Measurements from ENCODE around the gene POLR1C.
"Not testable (repeated sequence)": the region's sequence is repeated elsewhere in the genome, so short reads cannot be mapped to it uniquely, and the experiment has no call there.

The POLR1C gene

DNA sequence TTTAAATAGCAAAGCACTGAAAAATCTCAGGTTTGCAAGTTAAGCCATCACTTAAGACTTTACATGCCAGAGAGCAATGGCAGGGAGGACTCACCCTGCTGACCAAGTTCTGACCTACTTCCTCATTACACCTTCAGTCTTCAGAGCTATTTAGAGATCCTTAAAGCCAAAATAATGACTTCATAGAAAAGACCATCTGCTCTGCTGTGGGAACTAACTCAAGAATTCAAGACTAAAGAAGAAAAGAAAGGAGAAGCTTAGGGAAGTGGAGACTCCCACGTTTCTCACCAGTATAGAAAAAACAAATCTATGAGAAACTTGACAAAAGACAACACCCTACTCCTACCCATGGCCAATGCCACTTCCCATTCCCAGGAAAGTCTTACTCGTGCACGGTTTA is 30.3 kb downstream of the POLR1C start:
- CTCF ChIA-PET, result no interaction called here
- POLR2A ChIA-PET, result interaction anchor here (0.6 kb wide), 2 partner anchors 28 to 88 kb away, joined by 3 read pairs; partner anchors contain the start of genes MAD2L1BP, POLH and XPO5
- no peak for DNase-seq (ENCODE audit: extremely low spot score)
- TF ChIP-seq ARNT (IDR thresholded peaks at IDR 0.05), result no peak
- no peak for TF ChIP-seq FOXM1 (IDR thresholded peaks at IDR 0.05; ENCODE audit: borderline replicate concordance)
- TF ChIP-seq ZNF384 (IDR thresholded peaks at IDR 0.05), result no peak
- no peak for TF ChIP-seq PKNOX1 (IDR thresholded peaks at IDR 0.05)
- no peak for TF ChIP-seq TARDBP (IDR thresholded peaks at IDR 0.05)
- TF ChIP-seq FOXA1 (IDR thresholded peaks at IDR 0.05), result no peak
- no peak for TF ChIP-seq HDGF (IDR thresholded peaks at IDR 0.05; ENCODE audit: borderline replicate concordance)

DNA sequence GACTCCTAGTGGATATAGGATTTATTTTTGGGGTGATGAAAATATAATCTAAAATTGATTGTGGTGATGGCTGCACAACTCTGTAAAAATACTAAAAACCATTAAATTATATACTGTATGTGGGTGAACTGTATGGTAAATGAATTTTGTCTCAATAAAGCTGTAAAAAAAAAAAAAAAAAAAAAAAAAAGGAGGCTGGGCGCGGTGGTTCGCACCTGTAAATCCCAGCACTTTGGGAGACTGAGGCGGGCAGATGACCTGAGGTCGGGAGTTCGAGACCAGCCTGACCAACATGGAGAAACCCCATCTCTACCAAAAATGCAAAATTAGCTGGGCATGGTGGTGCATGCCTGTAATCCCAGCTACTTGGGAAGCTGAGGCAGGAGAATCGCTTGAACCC is 40.7 kb downstream of the POLR1C start:
- TF ChIP-seq ZNF384 (IDR thresholded peaks at IDR 0.05), result peak; percentile 58; the same call in 1 of the 2 replicates
- DNase-seq (ENCODE audit: extremely low spot score); POLR2A ChIA-PET; CTCF ChIA-PET: not testable (repeated sequence)

DNA sequence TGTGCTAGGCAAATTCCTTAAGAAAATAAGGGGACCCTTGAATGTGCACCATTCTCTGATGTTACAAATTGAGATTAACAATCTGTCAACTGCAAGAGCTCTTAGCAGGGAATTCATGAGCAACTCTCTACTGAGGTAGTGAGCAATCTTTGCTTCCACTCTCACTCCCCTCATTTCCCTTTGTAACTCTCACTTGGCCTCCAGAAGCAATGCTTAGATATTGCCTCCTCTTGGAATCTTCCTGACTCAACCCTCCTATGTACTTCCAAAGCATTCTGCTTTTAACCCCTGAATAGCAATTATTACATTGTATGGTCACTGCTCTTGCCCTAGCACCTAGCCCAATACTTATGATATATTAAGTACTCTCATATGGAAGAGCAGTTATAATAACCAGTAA is 42.4 kb downstream of the POLR1C start:
- no peak for DNase-seq (ENCODE audit: extremely low spot score)

DNA sequence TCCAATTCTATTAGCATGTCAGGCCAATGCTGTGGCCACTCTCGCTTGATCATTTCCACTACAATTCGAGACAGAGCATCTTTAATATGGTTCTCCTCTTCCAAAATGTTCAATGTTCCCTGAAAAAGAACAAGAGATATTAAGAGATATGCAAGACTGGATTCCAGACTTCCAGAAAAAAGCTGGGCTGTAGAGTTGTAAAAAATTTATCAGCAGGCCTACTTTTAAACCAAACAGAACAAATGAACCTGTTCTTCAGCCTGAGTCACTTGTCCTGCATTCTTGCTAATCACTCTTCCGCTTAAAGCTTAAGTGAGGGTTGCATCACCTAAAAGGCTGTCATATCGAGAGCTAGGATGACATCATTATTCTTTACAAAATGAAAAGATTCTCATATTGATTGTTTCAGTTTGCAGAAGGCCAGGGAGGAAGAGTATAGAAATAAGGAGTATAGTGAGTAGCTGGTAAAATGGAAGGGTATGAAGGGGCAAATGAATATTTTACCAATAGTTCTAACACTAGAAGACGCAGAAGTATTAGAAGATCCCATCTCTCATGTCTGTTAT is 54.1 kb downstream of the POLR1C start:
- DNase-seq (ENCODE audit: extremely low spot score), result no peak
- ChIA-PET CTCF (no interaction called here), POLR2A (interaction anchor here (2.0 kb wide), 1 partner anchor 144 kb away, joined by 4 read pairs; the partner anchor contains the start of gene ABCC10)
- TF ChIP-seq HDGF (IDR thresholded peaks at IDR 0.05; ENCODE audit: borderline replicate concordance), result no peak

More for the DNA sequence above, 42.4 kb downstream of the POLR1C start:
- TF ChIP-seq LEF1 (IDR thresholded peaks at IDR 0.05; ENCODE audit: borderline replicate concordance) (no peak), TARDBP (IDR thresholded peaks at IDR 0.05) (no peak), FOXA1 (IDR thresholded peaks at IDR 0.05) (no peak), HDGF (IDR thresholded peaks at IDR 0.05; ENCODE audit: borderline replicate concordance) (no peak), FOXK2 (IDR thresholded peaks at IDR 0.05) (no peak), ELF4 (IDR thresholded peaks at IDR 0.05) (no peak), ARNT (IDR thresholded peaks at IDR 0.05) (no peak), ZNF384 (IDR thresholded peaks at IDR 0.05) (no peak), NFRKB (IDR thresholded peaks at IDR 0.05) (no peak), SUZ12 (IDR thresholded peaks at IDR 0.05) (no peak), PKNOX1 (IDR thresholded peaks at IDR 0.05) (no peak), SP1 (IDR thresholded peaks at IDR 0.05) (no peak)
- POLR2A ChIA-PET, result interaction anchor here (1.4 kb wide), 1 partner anchor 16 kb away, joined by 3 read pairs; the partner anchor contains the start of genes POLH and XPO5
- CTCF ChIA-PET, result no interaction called here
